Calu3 (cell line): ENCODE measurements around the gene HDAC4. TPM values are rescaled to one million over a fixed set of nuclear protein-coding genes. Genes with fewer than 3 reads are reported as not detected.

Source experiments
- BruUV-seq: library from RNA; stranded (reverse); fragments of 400-500 nt; replicated peaks from 2 replicates; lab custom pipeline; 2021; lab: Mats Ljungman, UMichigan
- CTCF ChIA-PET: fragments of 300-600 bp; sonication (Branson Sonifier 250); formaldehyde crosslinking; loops from one replicate; lab custom pipeline; 2022; ENCODE audit warnings: antibody characterized with exemption; lab: Charles Lee
- DNase-seq: peaks from one replicate; pipeline ENCODE4 v3.0.0; 2022
- H3K27ac Mint-ChIP-seq: one replicate; pipeline ENCODE4 v1.8.0; 2022; ENCODE audit warnings: mixed read lengths; ENCODE audit not compliant: unreplicated experiment
- H3K27me3 Mint-ChIP-seq: one replicate; pipeline ENCODE4 v1.8.0; 2022; ENCODE audit warnings: mixed read lengths; ENCODE audit not compliant: unreplicated experiment
- H3K36me3 Mint-ChIP-seq: one replicate; pipeline ENCODE4 v1.8.0; 2022; ENCODE audit warnings: mild to moderate bottlenecking, moderate library complexity, mixed read lengths; ENCODE audit not compliant: insufficient read depth, unreplicated experiment
- H3K4me1 Mint-ChIP-seq: one replicate; pipeline ENCODE4 v1.8.0; 2022; ENCODE audit warnings: mild to moderate bottlenecking, low read depth, mixed read lengths; ENCODE audit not compliant: unreplicated experiment
- H3K4me3 Mint-ChIP-seq: one replicate; pipeline ENCODE4 v1.8.0; 2022; ENCODE audit warnings: mild to moderate bottlenecking, low read depth, moderate library complexity, mixed read lengths; ENCODE audit not compliant: unreplicated experiment
- H3K9me3 Mint-ChIP-seq: one replicate; pipeline ENCODE4 v1.8.0; 2022; ENCODE audit warnings: low read depth, mixed read lengths; ENCODE audit not compliant: unreplicated experiment
- intact Hi-C: fragments of 100-400 bp; cut with micrococcal nuclease; formaldehyde crosslinking; loops from one replicate; pipeline ENCODE4 v1.10.0; 2022; ENCODE audit not compliant: unreplicated experiment
- total RNA-seq: library from RNA; stranded (reverse); gene quantifications from 2 replicates; pipeline ENCODE4 v1.2.3, GENCODE V29; 2022
- TF ChIP-seq, protein P1 (sequence below): fragments of 200-600 bp; IDR thresholded peaks from one replicate; pipeline ENCODE4 v1.8.0; 2022; ENCODE audit warnings: antibody characterized with exemption; ENCODE audit not compliant: unreplicated experiment

HDAC4 gene
- total RNA-seq, 1 experiment from 2014 or later, result 39.6 TPM

DNA sequence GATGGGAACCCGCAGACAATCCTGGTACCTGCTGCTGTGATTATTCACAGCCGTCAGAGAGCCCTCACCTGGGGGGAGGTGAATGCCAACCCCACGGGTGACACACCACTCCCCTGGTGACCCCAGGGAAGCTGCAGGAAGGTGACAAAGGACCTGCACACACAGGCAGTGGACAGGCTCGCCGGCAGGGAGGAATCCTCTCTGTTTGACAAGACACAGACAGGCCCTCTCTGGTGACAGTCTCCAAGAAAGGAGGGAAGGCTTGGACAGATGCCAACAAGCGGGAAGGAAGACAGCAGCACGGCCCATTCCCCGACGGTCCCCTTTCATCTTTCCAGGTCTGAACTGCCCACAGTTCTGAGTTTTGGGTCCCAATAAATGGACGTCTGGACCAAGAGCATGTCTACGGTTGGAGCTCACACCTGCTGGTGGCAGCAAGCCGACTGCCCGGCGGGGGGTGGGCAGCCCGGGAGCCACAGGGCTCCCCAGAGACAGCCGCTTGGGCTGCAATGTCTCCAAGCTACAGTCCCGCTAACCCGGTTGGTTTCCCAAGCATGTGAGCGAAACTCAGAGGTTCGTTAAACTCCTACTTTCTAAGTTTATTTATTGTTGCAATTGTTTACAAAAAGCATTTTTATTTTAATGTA lies 31.8 kb downstream of the HDAC4 start:
- intact Hi-C loops, result no loop called here
- Mint-ChIP-seq H3K4me1 (no peaks in the 10 kb centered on the region), H3K36me3 (no peaks in the 10 kb centered on the region), H3K27ac (no peak overlapping the region), H3K4me3 (no peak overlapping the region), H3K27me3 (no peaks in the 10 kb centered on the region), H3K9me3 (no peaks in the 10 kb centered on the region)
- no TSS peak for BruUV-seq
- CTCF ChIA-PET, result no interaction called here
- TF ChIP-seq, protein P1, sequence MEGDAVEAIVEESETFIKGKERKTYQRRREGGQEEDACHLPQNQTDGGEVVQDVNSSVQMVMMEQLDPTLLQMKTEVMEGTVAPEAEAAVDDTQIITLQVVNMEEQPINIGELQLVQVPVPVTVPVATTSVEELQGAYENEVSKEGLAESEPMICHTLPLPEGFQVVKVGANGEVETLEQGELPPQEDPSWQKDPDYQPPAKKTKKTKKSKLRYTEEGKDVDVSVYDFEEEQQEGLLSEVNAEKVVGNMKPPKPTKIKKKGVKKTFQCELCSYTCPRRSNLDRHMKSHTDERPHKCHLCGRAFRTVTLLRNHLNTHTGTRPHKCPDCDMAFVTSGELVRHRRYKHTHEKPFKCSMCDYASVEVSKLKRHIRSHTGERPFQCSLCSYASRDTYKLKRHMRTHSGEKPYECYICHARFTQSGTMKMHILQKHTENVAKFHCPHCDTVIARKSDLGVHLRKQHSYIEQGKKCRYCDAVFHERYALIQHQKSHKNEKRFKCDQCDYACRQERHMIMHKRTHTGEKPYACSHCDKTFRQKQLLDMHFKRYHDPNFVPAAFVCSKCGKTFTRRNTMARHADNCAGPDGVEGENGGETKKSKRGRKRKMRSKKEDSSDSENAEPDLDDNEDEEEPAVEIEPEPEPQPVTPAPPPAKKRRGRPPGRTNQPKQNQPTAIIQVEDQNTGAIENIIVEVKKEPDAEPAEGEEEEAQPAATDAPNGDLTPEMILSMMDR, result no peak
- no peak for DNase-seq

DNA sequence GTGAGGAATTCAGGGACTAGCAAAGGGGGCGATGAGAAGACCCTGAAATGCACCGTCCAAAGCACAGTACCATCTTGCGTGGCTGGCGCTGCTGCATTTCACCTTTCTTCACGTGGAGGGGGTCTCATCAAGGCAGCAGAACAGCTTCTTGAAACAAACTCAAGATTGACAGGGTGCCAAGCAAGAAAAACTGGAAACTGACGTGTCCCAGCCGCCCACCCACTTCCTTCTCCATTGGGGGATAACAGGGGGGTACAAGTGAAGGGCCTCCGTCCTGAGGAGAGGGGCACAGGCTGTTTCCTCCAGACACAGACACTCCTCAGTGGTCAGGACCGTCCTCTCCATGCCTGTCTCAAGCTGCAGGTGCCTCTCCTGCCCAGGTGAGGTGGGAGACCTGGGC lies 32.5 kb downstream of the HDAC4 start:
- H3K4me3 Mint-ChIP-seq, result no peak overlapping the region
- no peaks in the 10 kb centered on the region for H3K4me1 Mint-ChIP-seq
- H3K27ac Mint-ChIP-seq, result no peak overlapping the region
- BruUV-seq, result no TSS peak
- no peaks in the 10 kb centered on the region for H3K36me3 Mint-ChIP-seq
- intact Hi-C loops, result no loop called here
- no peaks in the 10 kb centered on the region for H3K9me3 Mint-ChIP-seq
- DNase-seq, result no peak
- TF ChIP-seq, protein P1, result no peak
- CTCF ChIA-PET, result no interaction called here
- H3K27me3 Mint-ChIP-seq, result no peaks in the 10 kb centered on the region

GRCh38 chr2:239366740-239367139 lies 34.1 kb downstream of the HDAC4 start:
- Mint-ChIP-seq H3K4me3 (no peak overlapping the region), H3K27me3 (no peaks in the 10 kb centered on the region), H3K36me3 (no peaks in the 10 kb centered on the region), H3K4me1 (no peaks in the 10 kb centered on the region), H3K9me3 (no peaks in the 10 kb centered on the region), H3K27ac (no peak overlapping the region)
- DNase-seq, result no peak
- TF ChIP-seq, protein P1, result no peak
- no TSS peak for BruUV-seq
- CTCF ChIA-PET, result no interaction called here
- intact Hi-C loops, result no loop called here

DNA sequence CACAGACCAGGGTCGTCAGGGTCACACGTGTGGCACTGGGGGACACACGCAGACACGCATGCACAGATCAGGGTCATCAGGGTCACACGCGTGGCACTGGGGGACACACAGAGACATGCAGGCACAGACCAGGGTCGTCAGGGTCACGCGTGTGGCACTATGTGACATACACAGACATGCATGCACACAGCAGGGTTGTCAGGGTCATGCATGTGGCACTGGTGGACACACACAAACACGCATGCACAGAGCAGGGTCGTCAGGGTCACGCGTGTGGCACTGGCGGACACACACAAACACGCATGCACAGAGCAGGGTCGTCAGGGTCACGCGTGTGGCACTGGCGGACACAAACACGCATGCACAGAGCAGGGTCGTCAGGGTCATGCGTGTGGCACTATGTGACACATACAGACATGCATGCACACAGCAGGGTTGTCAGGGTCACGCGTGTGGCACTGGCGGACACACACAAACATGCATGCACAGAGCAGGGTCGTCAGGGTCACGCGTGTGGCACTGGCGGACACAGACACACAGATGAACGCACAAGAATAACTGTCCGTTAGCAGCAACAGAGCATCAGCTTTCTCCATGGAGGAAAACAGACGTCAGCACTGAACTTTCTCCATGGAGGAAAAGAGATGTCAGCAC lies 34.9 kb downstream of the HDAC4 start:
- TF ChIP-seq, protein P1, result no peak
- H3K27ac Mint-ChIP-seq, result no peak overlapping the region
- BruUV-seq, result no TSS peak

More for the DNA sequence above, 34.9 kb downstream of the HDAC4 start:
- Mint-ChIP-seq H3K36me3 (no peaks in the 10 kb centered on the region), H3K27me3 (no peaks in the 10 kb centered on the region), H3K9me3 (no peaks in the 10 kb centered on the region), H3K4me1 (peaks cover 4% of the 10 kb centered on the region), H3K4me3 (no peak overlapping the region)
- CTCF ChIA-PET, result no interaction called here
- no peak for DNase-seq
- intact Hi-C loops, result no loop called here
